ENCODE results near the gene PALM3. TPM values are rescaled to one million over a fixed set of nuclear protein-coding genes. Genes with fewer than 3 reads are reported as not detected.
A peak's percentile ranks its signal among the peaks of the same experiment; 100 is the strongest.

PALM3 gene
- total and polyA plus RNA-seq, 2 donors (not counting 3 experiments of a cell fraction or from before 2014, with no cell fraction given) = 0.08 to 0.31 TPM

DNA sequence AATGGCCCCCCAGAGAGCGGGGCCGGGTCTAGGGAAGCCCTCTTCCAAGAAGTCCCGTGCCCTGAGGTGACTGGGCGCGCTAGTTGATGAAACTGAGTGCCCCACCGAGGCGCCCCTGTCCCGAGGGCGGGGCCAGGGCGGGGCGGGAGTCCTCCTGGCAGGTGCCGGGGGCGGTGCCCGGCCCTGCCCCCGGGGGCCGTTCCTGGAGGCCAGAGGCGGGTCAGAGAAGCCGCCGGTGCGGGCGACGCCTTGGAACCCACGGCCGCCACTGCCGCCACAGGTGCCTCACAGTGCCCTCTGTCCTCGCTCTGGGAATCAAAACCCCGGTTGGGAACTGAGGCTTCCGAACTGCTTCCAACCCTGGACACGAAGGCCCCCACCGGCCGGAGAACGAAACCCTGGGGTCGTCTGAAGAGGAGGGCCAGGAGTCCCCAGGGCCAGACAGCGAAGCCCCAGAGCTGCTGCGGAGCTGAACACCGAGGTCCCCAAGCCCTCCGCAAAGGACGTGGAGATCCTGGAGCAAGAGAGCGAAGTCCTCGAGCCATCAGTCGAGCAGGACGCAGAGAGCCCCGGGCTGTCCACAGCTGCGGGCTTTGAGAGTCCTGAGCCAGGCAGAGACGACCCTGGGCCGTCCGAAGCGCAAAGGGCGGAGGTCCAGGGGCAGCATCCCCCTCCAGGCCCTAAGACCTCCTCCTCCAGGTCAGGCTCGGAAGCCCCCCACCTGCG lies 10.8 kb upstream of the PALM3 start, which contains the start of gene MISP3:
MISP3 (plus strand) TSS at position 252 of the 726 bp plus-strand sequence. CDS start 524 bp downstream, outside the sequence.
- POLR2A ChIA-PET = no interaction called here
- Histone ChIP-seq H3K79me2 (ENCODE audit: control insufficient read depth, insufficient read depth, low read length) (no peaks in the 10 kb centered on the region), H3K36me3 (ENCODE audit: control insufficient read depth in 2 of 2, extremely low read depth in 1 of 2, insufficient read depth in 2 of 2, low read length in 2 of 2) (no peaks in the 10 kb centered on the region), H3K9ac (replicated peaks; ENCODE audit: extremely low read depth, insufficient read depth, low read length) (peak within 1 kb of the TSS; percentile 8), H3K9me3 (replicated peaks; ENCODE audit: control insufficient read depth, insufficient read depth, low read length) (no peaks in the 10 kb centered on the region), H2AFZ (ENCODE audit: low read depth, low read length) (peak within 1 kb of the TSS; percentile 99), H3K27ac (ENCODE audit: insufficient read depth, low read depth, low read length) (no peak within 1 kb of the TSS), H3K4me1 (ENCODE audit: control insufficient read depth, extremely low read depth, insufficient read depth, low read length) (peaks cover 26% of the 10 kb centered on the region), H4K20me1 (replicated peaks; ENCODE audit: control insufficient read depth, extremely low read depth, insufficient read depth, low read length) (no peaks in the 10 kb centered on the region), H3K27me3 (ENCODE audit: control insufficient read depth in 2 of 2, insufficient read depth in 2 of 2, low read length in 2 of 2) (no peaks in the 10 kb centered on the region), H3K4me3 (replicated peaks in 1 of 3; ENCODE audit: insufficient read depth in 1 of 3, low read depth in 1 of 3, low read length in 3 of 3) (peak within 1 kb of the TSS; percentile 43 to 61 (median 47)), H3K4me2 (ENCODE audit: insufficient read depth, low read length) (peak within 1 kb of the TSS; percentile 79), H3K9me1 (replicated peaks; ENCODE audit: control insufficient read depth, extremely low read depth, insufficient read depth, low read length) (no peaks in the 10 kb centered on the region)
- dilution Hi-C loops (cut with MboI; ENCODE audit: extremely low pct_ligation_motif_present, low sequenced_read_pairs) = no loop called here
- peak; percentile 43 for DNase-seq (ENCODE audit: low read depth, low spot score)
- CTCF ChIA-PET = interaction anchor here (0.6 to 6.6 kb wide), 37 partner anchors 10 to 288 kb away, joined by 3 to 74 read pairs (median 5); partner anchors contain the start of genes ASF1B, BRME1, IL27RA and NANOS3
- no peak for FAIRE-seq
- TF ChIP-seq JUN (IDR thresholded peaks at IDR 0.05; ENCODE audit: borderline replicate concordance, insufficient read depth, insufficient read length, low read depth) (no peak), EZH2 (IDR thresholded peaks at IDR 0.05; ENCODE audit: borderline replicate concordance, low read depth, low read length, severe bottlenecking) (peak; percentile 37), POLR2AphosphoS5 (IDR thresholded peaks at IDR 0.05; ENCODE audit: insufficient read depth, low read depth, low read length) (no peak), POLR2A (IDR thresholded peaks at IDR 0.05; ENCODE audit: low read depth, low read length) (no peak), GATA2 (IDR thresholded peaks at IDR 0.05; ENCODE audit: insufficient read depth, insufficient read length, low read depth, low read length) (no peak), FOS (IDR thresholded peaks at IDR 0.05; ENCODE audit: borderline replicate concordance, insufficient read depth, low read length) (no peak), MYC (IDR thresholded peaks at IDR 0.05; ENCODE audit: low read depth, low read length) (no peak)
- TF ChIP-seq, protein P1, sequence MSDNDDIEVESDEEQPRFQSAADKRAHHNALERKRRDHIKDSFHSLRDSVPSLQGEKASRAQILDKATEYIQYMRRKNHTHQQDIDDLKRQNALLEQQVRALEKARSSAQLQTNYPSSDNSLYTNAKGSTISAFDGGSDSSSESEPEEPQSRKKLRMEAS (IDR thresholded peaks at IDR 0.05; ENCODE audit: insufficient read depth, insufficient read length) = no peak
- TF ChIP-seq, protein P2, sequence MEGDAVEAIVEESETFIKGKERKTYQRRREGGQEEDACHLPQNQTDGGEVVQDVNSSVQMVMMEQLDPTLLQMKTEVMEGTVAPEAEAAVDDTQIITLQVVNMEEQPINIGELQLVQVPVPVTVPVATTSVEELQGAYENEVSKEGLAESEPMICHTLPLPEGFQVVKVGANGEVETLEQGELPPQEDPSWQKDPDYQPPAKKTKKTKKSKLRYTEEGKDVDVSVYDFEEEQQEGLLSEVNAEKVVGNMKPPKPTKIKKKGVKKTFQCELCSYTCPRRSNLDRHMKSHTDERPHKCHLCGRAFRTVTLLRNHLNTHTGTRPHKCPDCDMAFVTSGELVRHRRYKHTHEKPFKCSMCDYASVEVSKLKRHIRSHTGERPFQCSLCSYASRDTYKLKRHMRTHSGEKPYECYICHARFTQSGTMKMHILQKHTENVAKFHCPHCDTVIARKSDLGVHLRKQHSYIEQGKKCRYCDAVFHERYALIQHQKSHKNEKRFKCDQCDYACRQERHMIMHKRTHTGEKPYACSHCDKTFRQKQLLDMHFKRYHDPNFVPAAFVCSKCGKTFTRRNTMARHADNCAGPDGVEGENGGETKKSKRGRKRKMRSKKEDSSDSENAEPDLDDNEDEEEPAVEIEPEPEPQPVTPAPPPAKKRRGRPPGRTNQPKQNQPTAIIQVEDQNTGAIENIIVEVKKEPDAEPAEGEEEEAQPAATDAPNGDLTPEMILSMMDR (IDR thresholded peaks at IDR 0.05; ENCODE audit: extremely low read depth in 1 of 2, insufficient read depth in 1 of 2, low read depth in 1 of 2, low read length in 2 of 2) = no peak
- intact Hi-C loops (cut with micrococcal nuclease) = loop anchor here (1.0 to 5.0 kb wide), 5 partner anchors 40 to 285 kb away; partner anchors contain the start of genes ASF1B and RFX1
- BruUV-seq (replicated peaks) = no TSS peak

All from endothelial cell of umbilical vein (primary cell).